Ectodermal cell (in vitro differentiated cells): Measurements from ENCODE around the gene WDR70.
"Not testable (repeated sequence)": the region's sequence is repeated elsewhere in the genome, so short reads cannot be mapped to it uniquely, and the experiment has no call there.

Source experiments
- H3K27ac ChIP-seq: 2 replicates; pipeline ENCODE4 v1.7.0; 2013; ENCODE audit warnings: mild to moderate bottlenecking, low read depth, low read length; ENCODE audit not compliant: insufficient read depth, poor library complexity, severe bottlenecking
- H3K27me3 ChIP-seq: 2 replicates; pipeline ENCODE4 v1.7.0; 2013; ENCODE audit warnings: mild to moderate bottlenecking, low read length; ENCODE audit not compliant: insufficient read depth, control insufficient read depth, poor library complexity, severe bottlenecking
- H3K36me3 ChIP-seq: one replicate; pipeline ENCODE4 v1.7.0; 2013; ENCODE audit warnings: low read length; ENCODE audit not compliant: control insufficient read depth, insufficient read depth
- H3K4me1 ChIP-seq: one replicate; pipeline ENCODE4 v1.7.0; 2013; ENCODE audit warnings: low read length; ENCODE audit not compliant: control insufficient read depth, insufficient read depth
- H3K4me3 ChIP-seq: 2 replicates; pipeline ENCODE4 v1.7.0; 2013; ENCODE audit warnings: low read depth, low read length, control low read depth; ENCODE audit not compliant: insufficient read depth
- H3K9me3 ChIP-seq: 2 replicates; pipeline ENCODE4 v1.7.0; 2013; ENCODE audit warnings: mild to moderate bottlenecking, low read length, moderate library complexity; ENCODE audit not compliant: control insufficient read depth
- WGBS, 2 experiments: methylation state at CpG; one replicate each; pipeline ENCODE4 v1.1.7; 2013; ENCODE audit warnings: missing lambda C conversion rate in 2 of 2; 5-methylcytosine and 5-hydroxymethylcytosine counted together

Gene WDR70

GRCh38 chr5:37667430-37667829, 288.3 kb downstream of the WDR70 start:
- Histone ChIP-seq H3K9me3 (no peaks in the 10 kb centered on the region), H3K36me3 (no peaks in the 10 kb centered on the region), H3K4me3 (no peak overlapping the region), H3K27me3 (no peaks in the 10 kb centered on the region), H3K4me1 (no peaks in the 10 kb centered on the region), H3K27ac (no peak overlapping the region)

- H3K36me3 ChIP-seq: no peaks in the 10 kb centered on the region
- no peaks in the 10 kb centered on the region for H3K27me3 ChIP-seq
- no peak overlapping the region for H3K4me3 ChIP-seq
- WGBS, 2 experiments: 82 to 93% methylated on average over 1 of the region's 1 CpG
- no peaks in the 10 kb centered on the region for H3K4me1 ChIP-seq
- no peak overlapping the region for H3K27ac ChIP-seq
- no peaks in the 10 kb centered on the region for H3K9me3 ChIP-seq
Measured at GRCh38 chr5:37667846-37668245, 288.7 kb downstream of the WDR70 start.

DNA sequence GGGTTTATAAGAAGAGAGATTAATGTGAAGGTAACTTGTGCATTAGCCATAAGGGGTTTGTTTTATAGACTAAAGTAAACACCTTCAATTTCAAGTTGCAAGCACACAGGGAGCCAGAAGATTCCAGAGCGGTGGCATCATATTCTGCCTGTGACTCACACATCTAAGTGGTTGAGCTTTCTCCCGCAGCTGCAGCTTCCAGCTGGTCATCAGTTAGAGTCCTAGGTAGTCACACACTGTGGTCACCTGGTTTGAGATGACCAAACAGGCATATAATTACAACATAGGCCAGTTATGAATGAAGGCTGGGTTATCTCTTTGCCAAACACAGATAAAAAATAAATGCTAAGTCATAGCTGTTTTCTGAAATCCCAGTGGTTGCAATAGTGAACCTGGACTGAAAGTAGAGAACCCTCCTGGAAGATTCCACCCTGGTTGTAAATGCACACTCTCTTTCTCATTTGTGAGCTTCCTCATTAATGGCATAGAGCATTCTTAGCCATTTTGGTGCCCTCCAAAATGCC, 289.5 kb downstream of the WDR70 start:
- Histone ChIP-seq H3K4me1 (no peaks in the 10 kb centered on the region), H3K27ac (no peak overlapping the region), H3K9me3 (no peaks in the 10 kb centered on the region), H3K27me3 (no peaks in the 10 kb centered on the region), H3K4me3 (no peak overlapping the region), H3K36me3 (no peaks in the 10 kb centered on the region)
- WGBS, 2 experiments: 82 to 94% methylated on average over 2 of the region's 2 CpGs

GRCh38 chr5:37672118-37672588, 293.0 kb downstream of the WDR70 start:
- not testable (repeated sequence) for H3K4me1 ChIP-seq, H3K4me3 ChIP-seq, H3K27me3 ChIP-seq, H3K9me3 ChIP-seq, H3K27ac ChIP-seq, H3K36me3 ChIP-seq
- 87% methylated on average over 12 of the region's 12 CpGs for WGBS, 2 experiments

DNA sequence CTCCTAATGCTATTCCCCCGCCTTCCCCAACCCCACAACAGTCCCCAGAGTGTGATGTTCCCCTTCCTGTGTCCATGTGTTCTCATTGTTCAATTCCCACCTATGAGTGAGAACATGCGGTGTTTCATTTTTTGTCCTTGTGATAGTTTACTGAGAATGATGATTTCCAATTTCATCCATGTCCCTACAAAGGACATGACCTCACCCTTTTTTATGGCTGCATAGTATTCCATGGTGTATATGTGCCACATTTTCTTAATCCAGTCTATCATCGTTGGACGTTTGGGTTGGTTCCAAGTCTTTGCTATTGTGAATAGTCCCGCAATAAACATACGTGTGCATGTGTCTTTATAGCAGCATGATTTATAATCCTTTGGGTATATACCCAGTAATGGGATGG, 295.2 kb downstream of the WDR70 start:
- H3K36me3 ChIP-seq, H3K27ac ChIP-seq, H3K4me1 ChIP-seq, H3K27me3 ChIP-seq, H3K9me3 ChIP-seq, H3K4me3 ChIP-seq: not testable (repeated sequence)
- 75 to 77% methylated on average over 3 of the region's 6 CpGs for WGBS, 2 experiments

GRCh38 chr5:37679326-37679725, 300.2 kb downstream of the WDR70 start:
- not testable (repeated sequence) for H3K9me3 ChIP-seq, H3K36me3 ChIP-seq, H3K4me3 ChIP-seq, H3K27me3 ChIP-seq, H3K27ac ChIP-seq, H3K4me1 ChIP-seq
- 95 to 99% methylated on average over 8 of the region's 8 CpGs for WGBS, 2 experiments

- H3K27ac ChIP-seq, H3K4me1 ChIP-seq, H3K27me3 ChIP-seq, H3K9me3 ChIP-seq, H3K36me3 ChIP-seq, H3K4me3 ChIP-seq: not testable (repeated sequence)
- WGBS, 2 experiments: 85 to 98% methylated on average over 4 of the region's 4 CpGs
Measured at GRCh38 chr5:37679903-37680302, 300.8 kb downstream of the WDR70 start.

DNA sequence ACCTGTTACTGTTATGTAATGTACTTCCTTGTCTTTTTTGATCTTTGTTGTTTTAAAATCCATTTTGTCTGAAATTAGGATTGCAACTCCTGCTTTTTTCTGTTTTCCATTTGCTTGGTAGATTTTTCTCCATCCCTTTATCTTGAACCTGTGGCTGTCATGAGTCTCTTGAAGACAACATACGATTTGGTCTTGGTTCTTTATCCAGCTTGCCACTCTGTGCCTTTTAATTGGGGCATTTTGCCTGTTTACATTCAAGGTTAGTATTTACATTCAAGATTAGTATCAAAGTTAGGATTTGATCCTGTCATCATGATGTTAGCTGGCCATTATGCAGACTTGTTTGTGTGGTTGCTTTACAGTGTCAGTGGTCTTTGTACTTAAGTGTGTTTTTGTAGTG, 304.0 kb downstream of the WDR70 start:
- no peaks in the 10 kb centered on the region for H3K36me3 ChIP-seq
- no peaks in the 10 kb centered on the region for H3K4me1 ChIP-seq
- no peaks in the 10 kb centered on the region for H3K27me3 ChIP-seq
- 88 to 94% methylated on average over 1 of the region's 1 CpG for WGBS, 2 experiments
- no peak overlapping the region for H3K27ac ChIP-seq
- H3K9me3 ChIP-seq: no peaks in the 10 kb centered on the region
- no peak overlapping the region for H3K4me3 ChIP-seq

- H3K9me3 ChIP-seq: no peaks in the 10 kb centered on the region
- H3K4me3 ChIP-seq: no peak overlapping the region
- no peaks in the 10 kb centered on the region for H3K36me3 ChIP-seq
- H3K4me1 ChIP-seq: no peaks in the 10 kb centered on the region
- no peak overlapping the region for H3K27ac ChIP-seq
- no peaks in the 10 kb centered on the region for H3K27me3 ChIP-seq
- 94 to 95% methylated on average over 3 of the region's 3 CpGs for WGBS, 2 experiments
Measured at GRCh38 chr5:37685211-37685610, 306.1 kb downstream of the WDR70 start.

DNA sequence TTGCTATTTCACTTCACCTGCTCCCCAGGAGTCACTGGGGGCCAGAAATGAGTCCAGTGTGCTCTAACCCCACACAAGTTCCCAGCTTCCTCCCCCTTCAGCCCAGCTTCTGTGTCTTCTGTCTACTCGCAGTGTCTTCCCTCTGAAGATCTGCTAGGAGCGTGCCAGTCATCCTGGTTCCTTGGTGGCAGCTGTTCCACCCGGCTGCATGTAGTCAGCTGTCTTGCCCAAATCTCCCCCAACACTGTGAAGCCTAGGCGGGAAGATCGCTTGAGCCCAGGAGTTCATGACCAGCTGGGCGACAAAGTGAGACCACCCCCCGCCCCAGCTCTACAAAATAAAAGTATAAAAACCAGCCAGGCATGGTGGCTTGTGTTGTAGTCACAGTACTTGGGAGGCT, 306.7 kb downstream of the WDR70 start:
- no peak overlapping the region for H3K27ac ChIP-seq
- WGBS, 2 experiments: 93 to 95% methylated on average over 7 of the region's 7 CpGs
- H3K9me3 ChIP-seq: no peaks in the 10 kb centered on the region
- no peaks in the 10 kb centered on the region for H3K36me3 ChIP-seq
- no peaks in the 10 kb centered on the region for H3K4me1 ChIP-seq
- H3K27me3 ChIP-seq: no peaks in the 10 kb centered on the region
- no peak overlapping the region for H3K4me3 ChIP-seq

DNA sequence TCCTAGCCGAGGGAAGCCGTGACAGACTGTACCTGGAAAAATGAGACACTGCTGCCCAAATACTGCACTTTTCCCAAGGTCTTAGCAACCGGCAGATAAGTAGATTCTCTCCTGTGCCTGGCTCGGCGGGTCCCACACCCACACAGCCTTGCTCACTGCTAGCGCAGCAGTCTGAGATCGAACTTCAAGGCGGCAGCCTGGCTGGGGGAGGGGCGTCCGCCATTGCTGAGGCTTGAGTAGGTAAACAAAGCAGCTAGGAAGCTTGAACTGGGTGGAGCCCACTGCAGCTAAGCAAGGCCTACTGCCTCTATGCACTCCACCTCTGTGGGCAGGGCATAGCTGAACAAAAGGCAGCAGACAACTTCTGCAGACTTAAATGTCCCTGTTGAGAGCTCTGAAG, 309.8 kb downstream of the WDR70 start:
- not testable (repeated sequence) for H3K9me3 ChIP-seq, H3K36me3 ChIP-seq
- 83 to 87% methylated on average over 10 of the region's 10 CpGs for WGBS, 2 experiments

More for the DNA sequence above, 309.8 kb downstream of the WDR70 start:
- H3K27ac ChIP-seq, H3K4me1 ChIP-seq, H3K4me3 ChIP-seq, H3K27me3 ChIP-seq: not testable (repeated sequence)
